Upper lobe of right lung (tissue), 1 donor: Measurements from ENCODE around the gene OR6A2. TPM values are rescaled to one million over a fixed set of nuclear protein-coding genes. Genes with fewer than 3 reads are reported as not detected.

ENCODE experiments used
- ATAC-seq: fragments of 200-7000 bp; cut with Tn5 transposase; one replicate; pipeline ENCODE4 v1.9.1; 2020; ENCODE audit warnings: mild to moderate bottlenecking, moderate library complexity
- DNase-seq: peaks from one replicate; pipeline ENCODE4 v3.0.0-alpha.2; 2020
- H3K27ac ChIP-seq: fragments of 200-600 bp; one replicate; pipeline ENCODE4 v1.8.0; 2022
- H3K27me3 ChIP-seq: fragments of 200-600 bp; one replicate; pipeline ENCODE4 v1.8.0; 2022; ENCODE audit warnings: mild to moderate bottlenecking
- H3K36me3 ChIP-seq: fragments of 200-600 bp; one replicate; pipeline ENCODE4 v1.8.0; 2022
- H3K4me1 ChIP-seq: fragments of 200-600 bp; one replicate; pipeline ENCODE4 v1.8.0; 2022
- H3K4me3 ChIP-seq: fragments of 200-600 bp; one replicate; pipeline ENCODE4 v1.8.0; 2022; ENCODE audit warnings: mild to moderate bottlenecking
- H3K9me3 ChIP-seq: fragments of 200-600 bp; one replicate; pipeline ENCODE4 v1.8.0; 2022
- intact Hi-C: fragments of 100-400 bp; cut with DNase I; formaldehyde crosslinking; loops from one replicate; pipeline ENCODE4 v1.11.0; 2022
- total RNA-seq: library from RNA; stranded (reverse); fragmentation: NEBNext Ultra II Directional; extraction: Animal tissue kit (Norgen Biotek cat#: 25700); gene quantifications from one replicate; pipeline ENCODE4 v1.2.1, GENCODE V29; 2021
- TF ChIP-seq, protein P1 (sequence below): fragments of 200-600 bp; IDR thresholded peaks from one replicate; pipeline ENCODE4 v1.8.0; 2022; ENCODE audit warnings: antibody characterized with exemption
- donor health status: DM: no; HTN: yes; CAD: no; lungs with severe emphysema.

OR6A2 gene
- total RNA-seq, 1 donor from 2014 or later, result not detected

DNA sequence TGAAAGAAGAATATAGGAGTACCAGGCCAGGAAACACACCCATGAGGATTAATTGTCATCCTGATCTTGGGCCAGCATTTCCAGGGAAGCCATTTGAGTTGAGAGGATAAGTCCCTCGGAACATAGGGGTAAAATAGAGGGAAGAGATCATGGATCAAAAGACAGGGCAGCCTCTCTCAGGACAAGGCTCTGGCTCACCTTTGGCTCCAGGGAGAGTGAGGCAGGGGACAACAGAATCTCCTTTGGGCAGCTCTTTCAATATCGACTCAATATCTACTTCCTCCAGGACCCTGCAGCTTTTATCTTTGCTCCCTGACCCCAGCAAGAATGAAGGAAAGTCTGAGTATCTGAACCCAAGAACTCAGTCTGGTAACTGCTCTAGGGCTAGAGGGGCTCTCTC lies 16.8 kb downstream of the OR6A2 start, which contains the start of gene OR2AG1:
OR2AG1 (plus strand) TSS at position 301 of the 400 bp plus-strand sequence. CDS start 2,018 bp downstream, outside the sequence.
- Histone ChIP-seq H3K4me1 (no peaks in the 10 kb centered on the region), H3K36me3 (no peaks in the 10 kb centered on the region), H3K4me3 (no peak within 1 kb of the TSS), H3K27ac (no peak within 1 kb of the TSS), H3K9me3 (no peaks in the 10 kb centered on the region), H3K27me3 (no peaks in the 10 kb centered on the region)
- TF ChIP-seq, protein P1, sequence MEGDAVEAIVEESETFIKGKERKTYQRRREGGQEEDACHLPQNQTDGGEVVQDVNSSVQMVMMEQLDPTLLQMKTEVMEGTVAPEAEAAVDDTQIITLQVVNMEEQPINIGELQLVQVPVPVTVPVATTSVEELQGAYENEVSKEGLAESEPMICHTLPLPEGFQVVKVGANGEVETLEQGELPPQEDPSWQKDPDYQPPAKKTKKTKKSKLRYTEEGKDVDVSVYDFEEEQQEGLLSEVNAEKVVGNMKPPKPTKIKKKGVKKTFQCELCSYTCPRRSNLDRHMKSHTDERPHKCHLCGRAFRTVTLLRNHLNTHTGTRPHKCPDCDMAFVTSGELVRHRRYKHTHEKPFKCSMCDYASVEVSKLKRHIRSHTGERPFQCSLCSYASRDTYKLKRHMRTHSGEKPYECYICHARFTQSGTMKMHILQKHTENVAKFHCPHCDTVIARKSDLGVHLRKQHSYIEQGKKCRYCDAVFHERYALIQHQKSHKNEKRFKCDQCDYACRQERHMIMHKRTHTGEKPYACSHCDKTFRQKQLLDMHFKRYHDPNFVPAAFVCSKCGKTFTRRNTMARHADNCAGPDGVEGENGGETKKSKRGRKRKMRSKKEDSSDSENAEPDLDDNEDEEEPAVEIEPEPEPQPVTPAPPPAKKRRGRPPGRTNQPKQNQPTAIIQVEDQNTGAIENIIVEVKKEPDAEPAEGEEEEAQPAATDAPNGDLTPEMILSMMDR, result no peak
- ATAC-seq (no peak), DNase-seq (no peak)
- intact Hi-C loops, result no loop called here

DNA sequence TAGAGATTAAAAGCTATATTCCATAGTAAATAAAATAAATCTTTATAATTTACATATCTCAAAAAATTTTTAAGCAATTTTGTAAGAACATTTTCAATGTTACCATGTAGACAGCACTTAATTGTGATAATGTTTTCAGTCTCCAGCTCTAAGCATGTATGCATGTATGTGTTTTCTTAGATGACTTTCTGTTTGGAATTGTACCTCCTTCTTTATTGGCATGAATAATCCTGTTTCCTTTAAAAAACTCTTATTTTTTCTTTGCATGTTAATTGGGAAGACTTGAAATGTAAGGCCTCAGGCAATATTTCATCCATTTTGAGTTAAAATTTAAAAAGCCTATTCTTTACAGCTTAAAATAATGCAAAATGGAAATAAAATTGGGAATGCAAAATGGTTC lies 18.7 kb downstream of the OR6A2 start:
- no peaks in the 10 kb centered on the region for H3K27me3 ChIP-seq
- H3K9me3 ChIP-seq, result no peaks in the 10 kb centered on the region
- H3K36me3 ChIP-seq, result no peaks in the 10 kb centered on the region
- DNase-seq, result no peak
- ATAC-seq, result no peak
- no peak overlapping the region for H3K4me3 ChIP-seq
- intact Hi-C loops, result no loop called here
- TF ChIP-seq, protein P1, result no peak
- H3K27ac ChIP-seq, result no peak overlapping the region
- H3K4me1 ChIP-seq, result no peaks in the 10 kb centered on the region

DNA sequence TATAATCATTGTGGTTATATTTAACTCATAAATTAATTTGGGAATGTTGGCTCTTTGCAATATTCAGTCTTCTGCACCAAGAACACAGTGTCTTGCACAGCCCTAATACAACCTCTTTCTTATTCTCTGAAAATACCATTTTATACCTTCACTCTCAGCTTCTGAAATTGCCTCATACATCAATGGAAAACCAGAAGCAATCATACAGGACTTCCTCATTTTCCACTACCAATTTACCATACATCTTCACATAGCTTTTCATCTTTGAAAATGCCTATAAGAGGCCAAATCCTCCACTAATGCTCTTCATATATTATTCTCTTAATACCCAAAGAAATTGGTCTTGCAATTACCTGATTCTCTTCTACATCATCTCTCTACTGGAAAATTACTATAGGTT lies 21.0 kb downstream of the OR6A2 start:
- Histone ChIP-seq H3K4me1 (no peaks in the 10 kb centered on the region), H3K27ac (no peak overlapping the region), H3K4me3 (no peak overlapping the region), H3K9me3 (no peaks in the 10 kb centered on the region), H3K36me3 (no peaks in the 10 kb centered on the region), H3K27me3 (no peaks in the 10 kb centered on the region)
- TF ChIP-seq, protein P1, result no peak
- DNase-seq, result no peak
- intact Hi-C loops, result no loop called here
- ATAC-seq, result no peak

DNA sequence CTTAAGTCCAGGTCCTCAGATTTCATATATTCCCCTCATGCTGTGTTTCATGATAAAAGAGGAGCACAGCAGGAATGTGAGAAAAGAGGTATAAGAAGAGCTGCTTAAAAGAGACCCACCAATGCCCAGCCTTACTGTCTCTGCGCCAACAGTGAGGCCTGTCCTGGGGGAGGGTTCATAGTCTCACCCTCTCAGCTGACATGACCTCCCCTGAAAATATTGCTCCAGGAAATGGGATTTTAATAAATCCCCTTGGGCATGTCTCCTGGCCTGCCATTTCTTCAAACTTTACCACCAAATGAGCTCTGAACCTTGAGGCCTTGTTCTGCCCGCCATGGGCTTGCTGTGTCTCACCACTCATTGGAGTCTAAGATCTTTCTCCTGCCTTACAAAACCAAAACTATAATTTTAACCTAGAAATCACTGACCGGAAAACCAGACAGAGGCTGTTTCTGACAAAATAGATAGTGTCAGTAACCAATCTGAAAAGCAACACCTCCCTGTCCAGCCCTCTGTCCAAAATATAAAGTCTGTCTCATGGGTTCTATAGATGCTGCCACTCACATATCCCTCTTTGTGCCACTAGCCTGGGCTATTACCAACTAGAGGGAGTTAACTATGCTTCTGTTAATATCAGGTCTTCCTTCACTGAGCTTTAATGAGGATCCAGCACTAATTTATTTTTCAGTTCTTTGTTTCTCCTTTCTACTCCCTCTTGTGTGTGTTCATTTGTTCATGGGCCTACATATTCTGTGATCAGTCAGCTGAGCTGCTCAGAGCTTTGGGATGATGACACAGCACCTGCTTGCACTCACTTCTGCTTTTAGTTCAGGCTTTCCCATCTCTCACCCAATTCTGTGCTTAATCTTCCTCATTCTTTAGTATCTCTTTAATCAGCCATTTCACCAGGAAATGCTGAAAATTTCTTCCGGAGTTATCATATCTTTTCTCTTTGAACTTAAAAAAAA lies 27.3 kb downstream of the OR6A2 start, which contains the start of gene OR2AG2:
OR2AG2 (minus strand) TSS at position 51 of the 968 bp plus-strand sequence. CDS start 3,019 bp downstream, outside the sequence.
- intact Hi-C loops, result no loop called here
- no peaks in the 10 kb centered on the region for H3K27me3 ChIP-seq
- TF ChIP-seq, protein P1, result no peak
- H3K9me3 ChIP-seq, result no peaks in the 10 kb centered on the region
- H3K4me3 ChIP-seq, result no peak within 1 kb of the TSS
- ATAC-seq (peak; percentile 93), DNase-seq (no peak)
- no peaks in the 10 kb centered on the region for H3K36me3 ChIP-seq
- no peaks in the 10 kb centered on the region for H3K4me1 ChIP-seq
- peak within 1 kb of the TSS; percentile 24 for H3K27ac ChIP-seq

DNA sequence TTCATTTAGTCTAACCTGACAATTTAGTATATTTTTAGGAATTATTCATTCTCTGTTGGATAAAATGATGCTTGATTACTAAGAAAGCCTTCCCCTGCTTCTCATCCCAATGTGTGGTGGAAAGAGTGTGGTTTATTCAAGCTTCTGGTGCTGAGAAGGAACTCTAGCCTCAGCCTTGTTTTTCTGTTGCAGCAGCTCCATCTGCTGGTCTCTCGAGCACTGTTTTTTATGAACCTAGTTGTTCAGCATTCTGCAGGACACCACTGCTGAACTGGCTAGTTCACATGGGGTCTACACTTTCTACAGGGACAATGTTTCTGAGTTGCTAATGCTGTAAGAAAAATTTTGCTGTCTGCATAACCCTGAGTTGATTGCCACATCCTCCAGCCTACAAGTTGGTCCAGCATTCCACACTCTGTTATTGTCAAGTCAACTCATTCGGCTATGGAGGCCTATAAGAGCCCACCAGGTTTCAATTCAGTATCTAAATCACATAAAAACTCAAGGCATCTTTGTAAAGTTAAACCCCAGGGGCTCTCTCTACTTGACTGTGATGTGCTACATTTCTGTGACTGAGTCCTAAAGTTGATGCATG lies 42.0 kb downstream of the OR6A2 start:
- H3K9me3 ChIP-seq, result no peaks in the 10 kb centered on the region

More for the DNA sequence above, 42.0 kb downstream of the OR6A2 start:
- H3K4me1 ChIP-seq, result no peaks in the 10 kb centered on the region
- no peaks in the 10 kb centered on the region for H3K27me3 ChIP-seq
- intact Hi-C loops, result no loop called here
- H3K27ac ChIP-seq, result no peak overlapping the region
- TF ChIP-seq, protein P1, result peak; percentile 63
- ATAC-seq, result peak; percentile 80
- H3K4me3 ChIP-seq, result no peak overlapping the region
- H3K36me3 ChIP-seq, result no peaks in the 10 kb centered on the region
- DNase-seq, result no peak
